ENCODE measurements around the gene SUCLG1.

The SUCLG1 gene

GRCh38 chr2:84427235-84428138 is 31.6 kb downstream of the SUCLG1 start:
- no peaks in the 10 kb centered on the region for H3K27me3 ChIP-seq (ENCODE audit: insufficient read depth, low read depth, severe bottlenecking)
- DNase-seq = no peak
- no peaks in the 10 kb centered on the region for H3K9me3 ChIP-seq (ENCODE audit: severe bottlenecking)
- H3K36me3 ChIP-seq = peaks cover 62% of the 10 kb centered on the region
- no peak overlapping the region for H3K27ac ChIP-seq
- no peak for TF ChIP-seq CTCF (IDR thresholded peaks at IDR 0.05; ENCODE audit: low read depth, low read length)
- no peak overlapping the region for H3K4me3 ChIP-seq (ENCODE audit: low read depth, low read length)

- no peak for TF ChIP-seq CTCF (IDR thresholded peaks at IDR 0.05; ENCODE audit: low read depth, low read length)
- no peaks in the 10 kb centered on the region for H3K9me3 ChIP-seq (ENCODE audit: severe bottlenecking)
- H3K27ac ChIP-seq = no peak overlapping the region
- no peak for DNase-seq
- peaks cover 45% of the 10 kb centered on the region for H3K36me3 ChIP-seq
- no peak overlapping the region for H3K4me3 ChIP-seq (ENCODE audit: low read depth, low read length)
- H3K27me3 ChIP-seq (ENCODE audit: insufficient read depth, low read depth, severe bottlenecking) = no peaks in the 10 kb centered on the region
Measured at GRCh38 chr2:84425310-84425709, 33.8 kb downstream of the SUCLG1 start.

- no peak overlapping the region for H3K27ac ChIP-seq
- TF ChIP-seq CTCF (IDR thresholded peaks at IDR 0.05; ENCODE audit: low read depth, low read length) = peak; percentile 34; the same call in 1 of the 2 replicates
- DNase-seq = no peak
- no peaks in the 10 kb centered on the region for H3K27me3 ChIP-seq (ENCODE audit: insufficient read depth, low read depth, severe bottlenecking)
- H3K4me3 ChIP-seq (ENCODE audit: low read depth, low read length) = no peak overlapping the region
- no peaks in the 10 kb centered on the region for H3K9me3 ChIP-seq (ENCODE audit: severe bottlenecking)
- H3K36me3 ChIP-seq = peaks cover 33% of the 10 kb centered on the region
Measured at GRCh38 chr2:84424152-84424551, 34.9 kb downstream of the SUCLG1 start.

- Histone ChIP-seq H3K4me3 (ENCODE audit: low read depth, low read length) (no peak overlapping the region), H3K36me3 (peaks cover 24% of the 10 kb centered on the region), H3K9me3 (ENCODE audit: severe bottlenecking) (no peaks in the 10 kb centered on the region), H3K27ac (no peak overlapping the region), H3K27me3 (ENCODE audit: insufficient read depth, low read depth, severe bottlenecking) (no peaks in the 10 kb centered on the region)
- TF ChIP-seq CTCF (IDR thresholded peaks at IDR 0.05; ENCODE audit: low read depth, low read length) = no peak
- no peak for DNase-seq
Measured at GRCh38 chr2:84421791-84422190, 37.3 kb downstream of the SUCLG1 start.

- Histone ChIP-seq H3K27me3 (ENCODE audit: insufficient read depth, low read depth, severe bottlenecking) (no peaks in the 10 kb centered on the region), H3K27ac (no peak overlapping the region), H3K4me3 (ENCODE audit: low read depth, low read length) (no peak overlapping the region), H3K9me3 (ENCODE audit: severe bottlenecking) (no peaks in the 10 kb centered on the region), H3K36me3 (peaks cover 24% of the 10 kb centered on the region)
- no peak for DNase-seq
- no peak for TF ChIP-seq CTCF (IDR thresholded peaks at IDR 0.05; ENCODE audit: low read depth, low read length)
Measured at GRCh38 chr2:84421197-84421596, 37.9 kb downstream of the SUCLG1 start.
